ENCODE data around the gene SPEG. TPM values are rescaled to one million over a fixed set of nuclear protein-coding genes. Genes with fewer than 3 reads are reported as not detected.

The SPEG gene
- total and polyA plus RNA-seq, 2 of the 13 experiments (the other 11 are each of a cell fraction or from before 2014, with no cell fraction given), result 0.18 to 0.24 TPM

DNA sequence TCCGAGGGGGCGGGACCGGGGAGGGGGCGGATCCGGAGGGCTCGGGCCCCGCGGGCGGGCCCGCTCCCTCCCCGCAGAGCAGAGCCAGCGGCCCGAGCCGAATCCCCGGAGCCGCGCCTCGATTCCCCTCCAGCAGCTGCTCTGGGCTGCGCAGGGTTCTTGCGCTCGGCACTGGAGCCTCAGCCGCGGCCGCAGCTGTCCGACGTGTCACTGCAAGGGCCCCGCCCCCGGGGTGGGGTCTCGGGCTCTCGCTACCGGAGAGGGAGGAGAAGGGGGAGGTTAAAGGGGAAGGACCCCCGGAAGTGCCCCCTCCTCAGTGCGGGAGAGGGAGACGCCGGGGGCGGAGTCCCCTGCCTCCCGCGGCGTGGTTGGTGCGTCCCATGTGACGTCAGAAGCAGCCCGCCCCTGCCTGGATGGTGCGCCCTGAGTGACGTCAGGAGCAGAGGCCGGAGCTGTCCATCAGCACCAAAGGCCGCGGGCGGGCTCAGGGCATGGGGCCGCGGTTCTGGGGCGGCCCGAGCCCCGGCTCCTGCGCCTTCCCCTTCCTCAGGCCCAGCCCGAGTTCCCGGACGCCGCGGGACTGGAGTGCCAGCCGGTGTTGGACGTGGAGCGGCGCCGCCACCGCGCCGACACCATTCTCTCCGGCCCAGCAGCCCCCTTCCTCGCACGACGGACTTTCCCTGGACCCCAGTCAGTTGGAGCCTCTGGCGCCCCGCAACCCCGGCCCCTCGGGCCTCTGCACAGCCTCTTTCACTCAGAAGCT, 109.1 kb downstream of the SPEG start, which contains the start of the genes CHPF and TMEM198 (continued):
- TF ChIP-seq, protein P1, sequence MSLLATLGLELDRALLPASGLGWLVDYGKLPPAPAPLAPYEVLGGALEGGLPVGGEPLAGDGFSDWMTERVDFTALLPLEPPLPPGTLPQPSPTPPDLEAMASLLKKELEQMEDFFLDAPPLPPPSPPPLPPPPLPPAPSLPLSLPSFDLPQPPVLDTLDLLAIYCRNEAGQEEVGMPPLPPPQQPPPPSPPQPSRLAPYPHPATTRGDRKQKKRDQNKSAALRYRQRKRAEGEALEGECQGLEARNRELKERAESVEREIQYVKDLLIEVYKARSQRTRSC (CRISPR knock-in tag; IDR thresholded peaks at IDR 0.05; ENCODE audit: low read depth), result 0 out of 2 replicates have a peak, but pooled peaks have one; percentile 56
- TF ChIP-seq, protein P2, sequence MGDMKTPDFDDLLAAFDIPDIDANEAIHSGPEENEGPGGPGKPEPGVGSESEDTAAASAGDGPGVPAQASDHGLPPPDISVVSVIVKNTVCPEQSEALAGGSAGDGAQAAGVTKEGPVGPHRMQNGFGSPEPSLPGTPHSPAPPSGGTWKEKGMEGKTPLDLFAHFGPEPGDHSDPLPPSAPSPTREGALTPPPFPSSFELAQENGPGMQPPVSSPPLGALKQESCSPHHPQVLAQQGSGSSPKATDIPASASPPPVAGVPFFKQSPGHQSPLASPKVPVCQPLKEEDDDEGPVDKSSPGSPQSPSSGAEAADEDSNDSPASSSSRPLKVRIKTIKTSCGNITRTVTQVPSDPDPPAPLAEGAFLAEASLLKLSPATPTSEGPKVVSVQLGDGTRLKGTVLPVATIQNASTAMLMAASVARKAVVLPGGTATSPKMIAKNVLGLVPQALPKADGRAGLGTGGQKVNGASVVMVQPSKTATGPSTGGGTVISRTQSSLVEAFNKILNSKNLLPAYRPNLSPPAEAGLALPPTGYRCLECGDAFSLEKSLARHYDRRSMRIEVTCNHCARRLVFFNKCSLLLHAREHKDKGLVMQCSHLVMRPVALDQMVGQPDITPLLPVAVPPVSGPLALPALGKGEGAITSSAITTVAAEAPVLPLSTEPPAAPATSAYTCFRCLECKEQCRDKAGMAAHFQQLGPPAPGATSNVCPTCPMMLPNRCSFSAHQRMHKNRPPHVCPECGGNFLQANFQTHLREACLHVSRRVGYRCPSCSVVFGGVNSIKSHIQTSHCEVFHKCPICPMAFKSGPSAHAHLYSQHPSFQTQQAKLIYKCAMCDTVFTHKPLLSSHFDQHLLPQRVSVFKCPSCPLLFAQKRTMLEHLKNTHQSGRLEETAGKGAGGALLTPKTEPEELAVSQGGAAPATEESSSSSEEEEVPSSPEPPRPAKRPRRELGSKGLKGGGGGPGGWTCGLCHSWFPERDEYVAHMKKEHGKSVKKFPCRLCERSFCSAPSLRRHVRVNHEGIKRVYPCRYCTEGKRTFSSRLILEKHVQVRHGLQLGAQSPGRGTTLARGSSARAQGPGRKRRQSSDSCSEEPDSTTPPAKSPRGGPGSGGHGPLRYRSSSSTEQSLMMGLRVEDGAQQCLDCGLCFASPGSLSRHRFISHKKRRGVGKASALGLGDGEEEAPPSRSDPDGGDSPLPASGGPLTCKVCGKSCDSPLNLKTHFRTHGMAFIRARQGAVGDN (CRISPR knock-in tag; IDR thresholded peaks at IDR 0.05), result peak; percentile 78
- TF ChIP-seq ZNF670 (CRISPR knock-in tag; IDR thresholded peaks at IDR 0.05; ENCODE audit: borderline replicate concordance) (peak; percentile 54; the same call in 1 of the 2 replicates), ZNF761 (CRISPR knock-in tag; conservative IDR thresholded peaks at IDR 0.05) (peak; percentile 95), ZNF335 (CRISPR knock-in tag; IDR thresholded peaks at IDR 0.05) (peak; percentile 63; the same call in 1 of the 2 replicates), ZSCAN5A (CRISPR knock-in tag; IDR thresholded peaks at IDR 0.05; ENCODE audit: borderline replicate concordance) (no peak; the same call in 1 of the 2 replicates), LCORL (IDR thresholded peaks at IDR 0.05) (no peak), LCORL (CRISPR knock-in tag; IDR thresholded peaks at IDR 0.05) (no peak; the same call in 1 of the 2 replicates), ZNF17 (CRISPR knock-in tag; IDR thresholded peaks at IDR 0.05) (no peak), ZNF274 (CRISPR knock-in tag; IDR thresholded peaks at IDR 0.05) (no peak), ZNF749 (CRISPR knock-in tag; IDR thresholded peaks at IDR 0.05; ENCODE audit: borderline replicate concordance) (peak; percentile 89), PAXIP1 (CRISPR knock-in tag; conservative IDR thresholded peaks at IDR 0.05) (peak; percentile 79), ZNF256 (CRISPR knock-in tag; conservative IDR thresholded peaks at IDR 0.05) (peak; percentile 83), AGO2 (optimal IDR thresholded peaks at IDR 0.05; ENCODE audit: low read depth, low read length) (peak; percentile 31), ZNF468 (CRISPR knock-in tag; IDR thresholded peaks at IDR 0.05) (no peak)
